RKO (cell line): ENCODE measurements around the gene PANK4.

Experiments
- DNase-seq: peaks from one replicate; pipeline ENCODE4 v3.0.0-alpha.2; 2016; ENCODE audit warnings: low spot score

PANK4 gene

DNA sequence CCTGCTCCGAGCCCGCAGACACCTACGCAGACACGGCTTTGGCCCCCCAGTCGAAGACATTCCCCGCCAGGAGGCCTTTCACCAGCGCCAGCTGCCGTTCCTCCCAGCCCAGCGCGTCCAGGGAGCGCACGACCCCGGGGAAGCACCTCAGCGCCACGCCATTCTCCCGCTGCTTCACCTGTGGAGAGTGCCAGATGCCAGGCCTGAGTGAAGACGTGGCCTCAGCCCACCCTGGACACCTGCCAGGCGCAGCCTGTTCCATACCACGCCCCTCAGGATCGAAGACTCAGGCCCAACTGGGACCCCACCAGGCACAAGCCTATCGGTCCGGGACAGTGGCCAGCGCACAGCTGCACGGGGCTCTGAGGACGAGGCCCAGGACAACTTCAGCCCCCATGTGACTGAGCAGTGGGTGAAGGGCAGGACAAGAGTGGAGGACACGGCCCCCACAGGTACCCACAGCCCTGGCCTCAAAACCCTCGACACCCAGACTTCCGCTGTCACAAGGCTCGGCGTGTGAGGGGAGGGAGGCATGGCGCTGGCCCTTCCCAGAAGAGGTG, 13.5 kb downstream of the PANK4 start:
- no peak for DNase-seq

DNA sequence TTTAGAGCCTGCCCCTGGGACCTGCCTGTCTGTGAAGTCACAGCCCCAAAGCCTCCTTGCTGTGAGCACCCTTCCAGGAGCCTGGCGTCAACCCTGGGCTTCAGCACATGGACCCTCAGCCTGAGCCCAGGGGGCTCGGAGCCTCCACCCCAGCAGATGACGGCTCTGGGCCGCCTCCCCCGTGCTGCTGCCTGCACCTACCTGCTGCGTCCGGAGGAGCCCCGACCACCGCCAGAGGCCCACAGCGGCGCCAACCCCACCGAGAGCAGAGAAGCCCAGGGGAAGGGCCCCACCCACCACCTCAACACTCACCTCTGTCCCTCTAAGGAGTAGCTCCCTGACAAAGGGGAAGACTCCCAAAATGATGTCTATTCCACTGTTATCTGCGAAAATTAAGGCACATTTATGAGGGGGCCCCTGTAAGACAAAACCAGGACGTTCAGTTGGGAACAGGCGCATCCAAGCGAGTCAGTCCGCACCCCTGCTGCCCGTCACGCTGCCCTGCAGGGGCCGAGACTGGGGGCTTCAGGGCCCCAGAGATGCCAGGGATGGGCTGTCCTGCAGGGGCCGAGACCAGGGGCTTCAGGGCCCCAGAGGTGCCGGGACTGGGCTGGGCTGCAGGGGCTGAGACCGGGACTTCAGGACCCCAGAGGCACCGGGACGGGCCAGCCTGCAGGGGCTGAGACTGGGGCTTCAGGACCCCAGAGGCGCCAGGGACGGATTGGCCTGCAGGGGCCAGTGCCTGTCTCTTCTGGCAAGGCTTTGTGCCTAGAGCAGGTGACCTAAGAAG, 15.8 kb downstream of the PANK4 start:
- no peak for DNase-seq

DNA sequence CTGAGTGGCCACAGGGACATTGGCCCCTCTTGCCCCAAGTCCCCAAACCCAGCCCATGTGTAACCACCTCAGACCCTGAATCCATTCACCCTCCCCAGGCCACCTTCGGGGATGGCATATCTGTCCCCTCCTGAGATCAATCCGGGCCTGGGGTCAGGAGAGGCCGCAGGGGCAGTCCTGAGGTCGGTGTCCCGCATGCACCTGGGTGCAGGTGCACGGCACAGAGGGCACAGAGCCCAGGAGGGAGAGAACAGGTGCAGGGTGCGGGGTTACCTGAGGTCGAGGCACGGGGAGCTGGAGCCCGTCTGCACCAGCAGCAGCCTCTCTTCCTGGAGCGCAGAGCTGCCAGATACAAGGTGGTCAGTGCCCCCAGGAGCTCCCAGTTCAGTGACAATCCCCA, 16.8 kb downstream of the PANK4 start:
- no peak for DNase-seq

GRCh38 chr1:2508751-2509150, 17.6 kb downstream of the PANK4 start:
- DNase-seq: no peak

GRCh38 chr1:2508180-2508579, 18.2 kb downstream of the PANK4 start:
- DNase-seq: no peak

DNA sequence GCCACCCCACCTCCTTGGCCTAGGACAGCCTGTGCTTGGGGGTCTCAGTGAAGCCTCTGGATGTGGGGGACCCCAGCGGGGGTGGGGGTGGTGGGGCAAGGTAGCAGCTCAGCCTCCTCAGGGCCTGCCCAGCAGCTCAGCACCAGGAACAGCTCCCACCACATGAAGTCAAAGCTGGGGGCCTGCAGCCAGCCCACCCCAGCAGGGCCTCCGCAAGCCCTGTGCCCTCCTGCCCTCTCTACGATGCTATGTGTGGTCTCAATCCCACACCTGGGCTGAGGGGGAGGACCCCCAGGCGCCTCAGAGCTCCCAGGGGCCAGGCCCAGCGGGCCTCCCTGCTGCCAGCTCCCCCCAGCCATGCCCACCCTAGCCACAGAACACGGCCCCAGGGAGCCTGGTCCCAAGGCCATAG, 18.6 kb downstream of the PANK4 start:
- no peak for DNase-seq

- no peak for DNase-seq
These were observed 19.4 kb downstream of the PANK4 start for GRCh38 chr1:2506901-2507565.

DNA sequence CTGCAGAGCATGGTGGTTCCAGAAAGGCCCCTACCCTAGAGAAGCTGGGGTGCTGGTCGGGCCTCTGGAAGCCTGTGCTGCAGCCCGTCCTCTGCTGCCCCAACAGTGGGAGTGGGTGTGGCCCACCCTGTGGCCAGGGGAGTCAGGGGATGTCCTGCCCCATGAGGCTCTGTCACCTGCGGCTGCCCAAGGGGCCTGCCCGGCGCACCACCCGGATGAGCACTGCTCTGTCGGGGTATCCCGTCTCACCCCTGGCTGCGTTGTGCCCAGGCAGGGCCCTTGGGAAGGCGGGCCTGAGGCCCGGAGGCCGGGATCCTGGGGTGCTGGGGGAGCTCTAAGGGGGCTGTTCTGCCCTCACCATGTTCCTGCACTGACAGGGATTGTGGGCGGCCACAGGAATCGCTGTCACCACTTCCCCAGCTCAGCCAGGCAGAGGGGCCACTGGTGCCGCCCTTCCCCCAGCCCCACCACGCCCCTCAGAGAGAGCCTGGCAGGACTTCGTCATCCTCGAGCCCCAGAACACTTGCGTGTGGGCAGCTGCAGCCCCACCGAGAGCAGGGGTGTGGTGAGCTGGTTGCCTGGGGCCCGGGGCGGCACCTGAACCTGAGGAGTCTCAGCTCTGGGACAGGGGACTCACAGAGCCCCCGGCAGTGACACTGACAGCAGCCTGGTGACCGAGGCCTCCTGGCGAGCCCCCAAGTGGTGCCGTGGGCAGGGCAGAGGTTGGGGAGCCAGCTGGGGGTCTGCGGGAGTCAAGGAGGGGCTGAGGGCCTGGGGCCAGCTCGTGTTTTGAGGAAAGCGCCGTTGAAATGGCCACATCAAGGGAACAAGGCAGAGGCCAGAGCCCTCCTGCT, 20.2 kb downstream of the PANK4 start:
- no peak for DNase-seq

DNA sequence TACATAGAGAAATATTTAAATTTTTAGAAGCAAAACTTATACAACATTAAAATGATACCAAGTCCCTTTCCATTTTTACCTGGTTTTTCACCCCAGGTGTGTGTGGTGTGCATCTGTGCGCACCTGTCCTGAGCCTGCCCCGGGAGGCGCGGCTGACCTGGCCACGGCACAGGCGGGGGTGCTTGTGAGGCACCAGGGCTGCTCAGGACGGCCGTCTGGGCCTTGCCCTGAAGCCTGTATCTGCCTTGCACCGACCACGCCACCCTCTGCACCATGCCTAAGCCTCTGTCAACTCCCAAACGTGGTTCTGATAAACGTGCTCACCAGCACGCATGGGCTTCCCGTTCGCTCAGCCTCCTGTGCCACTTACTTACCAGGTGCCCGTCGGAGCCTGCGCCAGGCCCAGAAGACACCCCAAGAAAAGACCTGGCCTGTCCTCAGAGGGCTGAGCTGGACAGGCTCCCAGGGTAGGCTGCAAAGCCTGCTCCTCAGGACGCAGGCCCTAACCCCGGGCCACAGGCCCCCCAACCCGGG, 20.9 kb downstream of the PANK4 start:
- DNase-seq: no peak

DNA sequence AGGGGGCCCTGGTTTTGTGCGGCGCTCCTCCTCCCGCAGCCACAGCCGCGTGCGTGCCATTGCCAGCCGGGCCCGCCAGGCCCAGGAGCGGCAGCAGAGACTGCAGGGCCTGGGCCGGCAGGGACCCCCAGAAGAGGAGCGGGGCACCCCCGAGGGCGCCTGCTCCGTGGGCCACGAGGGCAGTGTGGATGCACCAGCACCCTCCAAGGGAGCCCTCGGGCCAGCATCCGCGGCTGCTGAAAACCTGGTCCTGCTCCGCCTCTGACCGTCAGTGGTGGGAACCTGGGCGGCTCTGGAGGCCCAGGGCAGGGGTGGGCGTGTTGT, 21.5 kb downstream of the PANK4 start:
- no peak for DNase-seq

- DNase-seq: no peak
These were observed 22.0 kb downstream of the PANK4 start for GRCh38 chr1:2504225-2504948.

DNA sequence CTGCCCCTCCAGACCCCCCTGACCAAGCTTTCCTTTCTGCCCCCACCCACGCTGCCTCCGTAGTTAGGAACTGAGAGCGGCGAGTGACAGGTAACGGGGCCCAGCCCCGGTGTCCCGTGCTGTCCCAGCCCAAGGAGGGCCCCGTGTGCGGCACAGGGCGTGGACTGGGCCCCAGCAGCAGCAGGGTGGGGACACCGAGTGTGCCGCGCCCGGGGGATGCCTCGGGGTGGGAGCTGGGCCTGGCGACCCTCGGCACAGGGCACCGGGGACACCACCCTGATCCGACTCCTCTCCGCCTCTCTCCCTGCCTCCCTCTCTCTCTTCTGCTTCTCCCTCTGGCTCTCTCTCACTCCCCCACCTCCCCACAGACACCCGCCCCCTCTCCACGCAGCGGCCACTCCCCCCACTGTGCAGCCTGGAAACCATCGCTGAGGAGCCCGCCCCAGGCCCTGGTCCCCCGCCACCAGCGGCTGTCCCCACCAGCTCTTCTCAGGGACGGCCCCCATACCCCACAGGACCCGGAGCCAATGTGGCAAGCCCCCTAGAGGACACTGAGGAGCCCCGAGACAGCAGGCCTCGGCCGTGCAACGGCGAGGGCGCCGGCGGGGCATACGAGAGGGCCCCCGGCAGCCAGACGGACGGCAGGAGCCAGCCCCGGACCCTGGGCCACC, 22.7 kb downstream of the PANK4 start:
- DNase-seq: no peak

DNA sequence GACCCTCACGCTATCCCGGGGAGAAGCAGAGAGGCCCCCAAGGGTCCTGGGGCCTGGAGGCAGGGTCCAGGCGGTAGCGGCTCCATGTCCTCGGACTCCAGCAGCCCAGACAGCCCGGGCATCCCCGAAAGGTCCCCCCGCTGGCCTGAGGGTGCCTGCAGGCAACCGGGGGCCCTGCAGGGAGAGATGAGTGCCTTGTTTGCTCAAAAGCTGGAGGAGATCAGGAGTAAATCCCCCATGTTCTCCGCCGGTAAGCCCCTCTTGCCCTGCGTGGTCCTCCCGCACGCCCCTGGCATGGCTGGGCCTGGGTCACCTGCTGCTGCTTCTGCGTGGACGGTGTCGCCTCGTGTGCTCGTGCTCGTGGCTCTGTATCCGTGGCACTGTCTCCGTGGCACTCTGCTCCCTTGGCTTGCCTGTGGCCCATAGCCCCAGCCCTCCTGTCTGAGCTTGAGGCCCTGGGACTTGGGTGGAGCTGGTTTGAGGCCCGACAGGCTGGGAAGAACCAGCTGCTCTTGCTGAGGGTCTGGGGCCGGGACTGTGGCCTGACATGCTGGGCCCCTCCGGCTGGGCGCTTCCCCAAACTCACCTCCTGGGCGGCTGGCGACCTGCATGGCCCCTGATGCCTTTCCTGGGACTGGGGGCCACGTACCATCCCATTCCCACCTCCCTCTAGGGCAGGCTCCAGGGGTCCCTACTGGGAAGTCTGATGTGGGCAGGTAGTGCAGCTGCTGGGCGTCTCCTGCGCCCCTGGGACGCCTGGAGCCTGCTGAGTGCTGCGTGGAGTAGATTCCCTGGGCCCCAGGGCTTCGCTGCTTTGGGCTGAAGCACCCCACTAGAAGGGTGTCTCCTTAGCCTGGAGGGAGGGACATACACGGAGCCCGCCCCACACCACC, 23.5 kb downstream of the PANK4 start:
- DNase-seq: no peak

GRCh38 chr1:2502210-2502609, 24.2 kb downstream of the PANK4 start:
- DNase-seq: no peak

DNA sequence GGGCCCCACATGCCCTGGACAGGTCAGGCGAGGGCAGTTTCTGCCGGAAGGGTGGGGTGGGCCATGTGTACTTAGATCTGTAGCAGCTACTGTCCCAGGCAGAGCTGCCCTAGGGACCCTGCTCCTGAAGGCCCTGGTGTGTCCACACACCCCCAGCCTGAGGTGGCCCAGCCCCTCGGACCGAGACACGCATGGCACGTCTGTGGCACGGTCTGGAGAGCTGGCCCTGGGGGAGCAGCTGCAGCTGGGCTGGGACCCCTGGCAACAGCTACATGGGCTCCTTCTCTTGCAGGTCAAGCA, 24.6 kb downstream of the PANK4 start:
- no peak for DNase-seq

DNA sequence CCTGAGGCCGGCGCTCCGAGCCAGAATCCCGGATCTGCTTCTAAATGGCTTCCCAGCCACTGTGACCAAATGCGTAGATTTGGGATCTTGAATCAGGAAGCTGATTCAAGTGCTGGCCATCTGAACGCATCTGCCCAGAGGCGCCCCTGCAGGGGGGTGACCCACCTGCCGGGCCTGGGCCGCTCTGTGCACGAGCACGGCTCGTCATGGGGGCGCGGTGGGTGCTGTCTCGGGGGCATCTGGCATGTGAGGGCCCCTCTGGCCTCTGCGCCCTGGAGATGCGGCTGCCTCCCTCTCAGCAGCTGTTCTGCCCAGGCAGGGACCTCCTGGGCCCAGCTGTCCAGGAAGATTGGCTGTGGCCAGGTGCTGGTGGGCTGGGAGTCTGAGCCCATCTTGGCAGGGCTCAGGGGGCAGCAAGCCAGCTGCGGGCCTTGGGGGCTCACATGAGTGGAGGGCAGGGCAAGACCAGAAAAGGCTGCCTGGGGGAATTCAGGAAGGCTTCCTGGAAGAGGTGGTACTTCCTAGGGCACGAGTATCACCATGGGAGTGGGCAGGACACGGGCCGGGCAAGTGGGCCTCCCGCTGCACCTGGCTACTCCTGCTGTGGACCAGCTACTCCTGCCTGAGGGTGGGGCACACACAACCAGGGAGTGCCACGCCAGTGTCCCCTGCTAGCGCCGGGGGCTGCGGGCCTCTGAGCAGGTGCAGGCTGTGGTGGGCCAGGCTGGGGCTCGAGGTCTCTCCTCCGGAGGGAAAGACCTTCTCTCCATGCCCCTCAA, 25.2 kb downstream of the PANK4 start:
- no peak for DNase-seq

GRCh38 chr1:2499986-2500596, 26.3 kb downstream of the PANK4 start:
- DNase-seq: no peak

DNA sequence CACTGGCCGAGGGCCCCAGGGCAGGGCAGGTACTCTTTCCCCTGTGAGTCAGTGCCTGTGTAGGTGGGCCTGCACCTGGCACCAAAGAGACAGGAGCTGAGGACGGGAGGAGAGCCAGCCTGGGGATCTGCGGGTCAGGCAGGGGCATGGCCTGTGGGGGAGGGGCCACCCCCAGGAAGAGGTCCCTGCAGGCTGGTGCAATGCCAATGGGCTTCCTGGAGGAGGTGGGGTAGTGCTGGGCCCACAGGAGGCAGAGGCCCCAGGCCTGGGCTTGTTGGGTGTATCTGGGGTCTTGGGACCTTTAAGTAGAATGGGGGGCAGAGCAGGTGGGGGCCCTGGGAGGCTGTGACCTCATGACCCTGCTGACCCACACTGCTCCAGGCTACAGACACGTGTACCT, 27.1 kb downstream of the PANK4 start:
- no peak for DNase-seq

DNA sequence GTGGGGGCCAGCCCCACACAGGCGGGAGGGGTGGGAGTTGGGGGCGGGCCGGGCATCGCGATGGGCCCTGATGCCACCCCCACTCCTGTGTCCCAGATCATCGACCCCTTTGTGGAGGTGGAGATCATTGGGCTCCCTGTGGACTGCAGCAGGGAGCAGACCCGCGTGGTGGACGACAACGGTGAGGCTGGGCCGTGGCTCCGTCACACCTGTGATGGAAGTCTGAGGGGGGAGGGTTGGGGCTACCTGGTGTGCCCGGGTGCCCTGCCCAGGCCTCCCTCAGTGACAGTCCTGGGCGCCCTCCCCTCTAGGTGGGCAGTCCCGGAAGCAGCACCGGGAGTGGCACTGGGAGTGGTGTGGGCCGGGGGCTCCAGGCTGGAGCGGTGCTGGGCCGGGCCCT, 27.7 kb downstream of the PANK4 start:
- no peak for DNase-seq
